Tongue (tissue), 2 donors: ENCODE data around the gene APPL1. TPM values are rescaled to one million over a fixed set of nuclear protein-coding genes. Genes with fewer than 3 reads are reported as not detected.
"Not testable (repeated sequence)": the region's sequence is repeated elsewhere in the genome, so short reads cannot be mapped to it uniquely, and the experiment has no call there.

ENCODE experiments used
- DNase-seq: peaks from one replicate; pipeline ENCODE4 v3.0.0-alpha.2; 2015
- total RNA-seq: library from RNA; depleted of rRNA; stranded (reverse); fragments of >200 nt; gene quantifications from one replicate; pipeline ENCODE4 v1.2.3, GENCODE V29; 2014

The APPL1 gene
- total RNA-seq, 1 donor from 2014 or later, result 80.2 TPM

- DNase-seq, result no peak
Measured at GRCh38 chr3:57268416-57268815, 40.9 kb downstream of the APPL1 start.

GRCh38 chr3:57274845-57275244, 47.3 kb downstream of the APPL1 start:
- DNase-seq, result no peak

GRCh38 chr3:57275393-57275792, 47.9 kb downstream of the APPL1 start:
- DNase-seq, result no peak

- DNase-seq, result no peak
Measured at GRCh38 chr3:57278237-57278636, 50.7 kb downstream of the APPL1 start.

GRCh38 chr3:57279685-57280084, 52.2 kb downstream of the APPL1 start:
- DNase-seq, result no peak

- no peak for DNase-seq
Measured at GRCh38 chr3:57281715-57282114, 54.2 kb downstream of the APPL1 start.

- no peak for DNase-seq
Measured at GRCh38 chr3:57283334-57283733, 55.8 kb downstream of the APPL1 start.

- no peak for DNase-seq
Measured at GRCh38 chr3:57287205-57287604, 59.7 kb downstream of the APPL1 start.

- no peak for DNase-seq
Measured at GRCh38 chr3:57288403-57288802, 60.9 kb downstream of the APPL1 start.

- no peak for DNase-seq
Measured at GRCh38 chr3:57292159-57292896, 64.8 kb downstream of the APPL1 start, which contains the start of gene ASB14. TSS of gene ASB14 (minus strand) at chr3:57292685. CDS start at chr3:57292033, 652 bp downstream.

GRCh38 chr3:57292897-57293526, 65.5 kb downstream of the APPL1 start:
- DNase-seq, result no peak

GRCh38 chr3:57298041-57298440, 70.5 kb downstream of the APPL1 start:
- no peak for DNase-seq

- not testable (repeated sequence) for DNase-seq
Measured at GRCh38 chr3:57303520-57303919, 76.0 kb downstream of the APPL1 start.

GRCh38 chr3:57309769-57310360, 82.3 kb downstream of the APPL1 start:
- no peak for DNase-seq

GRCh38 chr3:57314204-57314603, 86.7 kb downstream of the APPL1 start:
- no peak for DNase-seq

Other genes with a start within 250 kb of the APPL1 start
- not detected for gene SPATA12, start 167.1 kb upstream of the APPL1 start, total RNA-seq
- 46.1 TPM for gene IL17RD, start 62.4 kb upstream of the APPL1 start, total RNA-seq
- gene HESX1, start 27.8 kb upstream of the APPL1 start, total RNA-seq, result 1.5 TPM
- gene ASB14, start 65.0 kb downstream of the APPL1 start, total RNA-seq, result 3.4 TPM